Activated CD8-positive, alpha-beta T cell treated with anti-CD3 and anti-CD28 coated beads, Interleukin-2, amount 10 ng/mL, durations not matched to agents 7 days and 5 days (primary cell): ENCODE data around the gene BNIPL. TPM values are rescaled to one million over a fixed set of nuclear protein-coding genes. Genes with fewer than 3 reads are reported as not detected.
A peak's percentile ranks its signal among the peaks of the same experiment; 100 is the strongest.

ENCODE experiments used
- ATAC-seq: fragments of 150-1000 bp; cut with Tn5 transposase; one replicate; pipeline ENCODE4 v1.10.0; 2021; ENCODE audit warnings: moderate library complexity
- CTCF ChIA-PET: fragments of 350-600 bp; sonication (Branson Sonifier 250); formaldehyde crosslinking; loops from one replicate; lab custom pipeline; 2021; ENCODE audit warnings: antibody characterized with exemption; lab: Charles Lee
- POLR2A ChIA-PET: fragments of 350-600 bp; sonication (Branson Sonifier 250); formaldehyde crosslinking; loops from one replicate; lab custom pipeline; 2021; ENCODE audit warnings: antibody characterized with exemption; lab: Charles Lee
- DNase-seq: peaks from one replicate; pipeline ENCODE4 v3.0.0-alpha.2; 2020
- H3K27ac Mint-ChIP-seq: one replicate; pipeline ENCODE4 v1.8.0; 2021; ENCODE audit warnings: mild to moderate bottlenecking, mixed read lengths
- H3K27me3 Mint-ChIP-seq: one replicate; pipeline ENCODE4 v1.8.0; 2021; ENCODE audit warnings: low read depth, mixed read lengths
- H3K36me3 Mint-ChIP-seq: one replicate; pipeline ENCODE4 v1.8.0; 2021; ENCODE audit warnings: low read depth, mixed read lengths
- H3K4me1 Mint-ChIP-seq: one replicate; pipeline ENCODE4 v1.8.0; 2021; ENCODE audit warnings: low read depth, mixed read lengths
- H3K4me3 Mint-ChIP-seq: one replicate; pipeline ENCODE4 v1.8.0; 2021; ENCODE audit warnings: mild to moderate bottlenecking, mixed read lengths
- H3K9me3 Mint-ChIP-seq: one replicate; pipeline ENCODE4 v1.8.0; 2022; ENCODE audit warnings: mixed read lengths; ENCODE audit not compliant: insufficient read depth
- total RNA-seq, 2 experiments: library from RNA; stranded (reverse); gene quantifications; one replicate each; pipeline ENCODE4 v1.2.3, GENCODE V29; 2021

The BNIPL gene
- total RNA-seq, 2 experiments from 2014 or later: 1.1 to 1.8 TPM

- Mint-ChIP-seq H3K4me3 (no peak overlapping the region), H3K36me3 (peaks cover 33% of the 10 kb centered on the region), H3K9me3 (no peaks in the 10 kb centered on the region), H3K4me1 (peaks cover 59% of the 10 kb centered on the region), H3K27ac (no peak overlapping the region), H3K27me3 (no peaks in the 10 kb centered on the region)
- DNase-seq (no peak), ATAC-seq (no peak)
- ChIA-PET POLR2A (no interaction called here), CTCF (interaction anchor here (0.7 to 10.1 kb wide), 4 partner anchors 18 to 98 kb away, joined by 3 to 164 read pairs (median 7); partner anchors contain the start of gene ANXA9)
These were observed 34.8 kb upstream of the BNIPL start for GRCh38 chr1:151001602-151002001.

- peaks cover 63% of the 10 kb centered on the region for H3K4me1 Mint-ChIP-seq
- H3K27me3 Mint-ChIP-seq: no peaks in the 10 kb centered on the region
- no peak for DNase-seq
- H3K4me3 Mint-ChIP-seq: no peak overlapping the region
- ATAC-seq: no peak
- no peaks in the 10 kb centered on the region for H3K9me3 Mint-ChIP-seq
- no peak overlapping the region for H3K27ac Mint-ChIP-seq
- ChIA-PET CTCF (interaction anchor here (0.9 to 10.1 kb wide), 5 partner anchors 6 to 98 kb away, joined by 3 to 164 read pairs (median 60); partner anchors contain the start of gene ANXA9), POLR2A (no interaction called here)
- H3K36me3 Mint-ChIP-seq: peaks cover 31% of the 10 kb centered on the region
These were observed 34.3 kb upstream of the BNIPL start for GRCh38 chr1:151002051-151002450.

- DNase-seq: no peak
- Mint-ChIP-seq H3K4me3 (peak overlapping the region; percentile 39), H3K27me3 (no peaks in the 10 kb centered on the region), H3K36me3 (peaks cover 28% of the 10 kb centered on the region), H3K4me1 (peaks cover 69% of the 10 kb centered on the region), H3K9me3 (no peaks in the 10 kb centered on the region), H3K27ac (peak overlapping the region; percentile 80)
- ChIA-PET CTCF (interaction anchor here (1.2 to 5.9 kb wide), 5 partner anchors 7 to 236 kb away, joined by 3 to 94 read pairs (median 11); partner anchors contain the start of gene ANXA9), POLR2A (no interaction called here)
- ATAC-seq: no peak
These were observed 33.8 kb upstream of the BNIPL start for GRCh38 chr1:151002611-151003010.

GRCh38 chr1:151003180-151003579 lies 33.2 kb upstream of the BNIPL start:
- ChIA-PET POLR2A (interaction anchor here (0.9 kb wide), 1 partner anchor 30 kb away, joined by 4 read pairs; no protein-coding TSS in a partner anchor), CTCF (interaction anchor here (0.6 to 5.9 kb wide), 6 partner anchors 7 to 425 kb away, joined by 3 to 94 read pairs (median 8); partner anchors contain the start of gene ANXA9)
- H3K27ac Mint-ChIP-seq: peak overlapping the region; percentile 80
- no peak for ATAC-seq
- H3K9me3 Mint-ChIP-seq: no peaks in the 10 kb centered on the region
- peaks cover 74% of the 10 kb centered on the region for H3K4me1 Mint-ChIP-seq
- peaks cover 28% of the 10 kb centered on the region for H3K36me3 Mint-ChIP-seq
- no peaks in the 10 kb centered on the region for H3K27me3 Mint-ChIP-seq
- H3K4me3 Mint-ChIP-seq: peak overlapping the region; percentile 39
- no peak for DNase-seq

GRCh38 chr1:151005729-151006319 lies 30.6 kb upstream of the BNIPL start:
- ChIA-PET POLR2A (interaction anchor here (0.6 to 2.0 kb wide), 15 partner anchors 8 to 1558 kb away, joined by 3 to 8 read pairs (median 4); partner anchors contain the start of genes APH1A, C1orf56, CERS2 and GOLPH3L), CTCF (interaction anchor here (1.0 to 5.9 kb wide), 22 partner anchors 10 to 446 kb away, joined by 3 to 94 read pairs (median 6); partner anchors contain the start of genes ANXA9, C1orf56, CDC42SE1 and GABPB2)
- Mint-ChIP-seq H3K27ac (peak overlapping the region; percentile 91), H3K27me3 (no peaks in the 10 kb centered on the region), H3K4me3 (peak overlapping the region; percentile 98), H3K4me1 (peaks cover 80% of the 10 kb centered on the region), H3K9me3 (no peaks in the 10 kb centered on the region), H3K36me3 (peaks cover 18% of the 10 kb centered on the region)
- DNase-seq (no peak), ATAC-seq (no peak)

- Mint-ChIP-seq H3K27ac (peak within 1 kb of the TSS; percentile 91), H3K27me3 (no peaks in the 10 kb centered on the region), H3K36me3 (peaks cover 14% of the 10 kb centered on the region), H3K4me3 (peak within 1 kb of the TSS; percentile 98), H3K4me1 (peaks cover 86% of the 10 kb centered on the region), H3K9me3 (no peaks in the 10 kb centered on the region)
- ATAC-seq (peak; percentile 25), DNase-seq (peak; percentile 53)
- POLR2A ChIA-PET: interaction anchor here (0.6 to 2.0 kb wide), 15 partner anchors 8 to 1557 kb away, joined by 3 to 8 read pairs (median 4); partner anchors contain the start of genes APH1A, C1orf56, CERS2 and GOLPH3L
- CTCF ChIA-PET: interaction anchor here (0.7 to 5.9 kb wide), 21 partner anchors 11 to 446 kb away, joined by 3 to 94 read pairs (median 6); partner anchors contain the start of genes ANXA9, C1orf56, CDC42SE1 and GABPB2
These were observed 29.9 kb upstream of the BNIPL start, which contains the start of gene MINDY1 for GRCh38 chr1:151006327-151007052. TSS of gene MINDY1 (minus strand) at chr1:151006902. CDS start at chr1:151002617, 4,285 bp downstream.

- Mint-ChIP-seq H3K27ac (peak overlapping the region; percentile 91), H3K9me3 (no peaks in the 10 kb centered on the region), H3K4me3 (peak overlapping the region; percentile 98), H3K4me1 (peaks cover 77% of the 10 kb centered on the region), H3K36me3 (peaks cover 3% of the 10 kb centered on the region), H3K27me3 (no peaks in the 10 kb centered on the region)
- ATAC-seq (peak; percentile 16), DNase-seq (no peak)
- ChIA-PET POLR2A (interaction anchor here (0.6 to 2.0 kb wide), 2 partner anchors 148 to 149 kb away, joined by 3 to 5 read pairs; partner anchors contain the start of gene TNFAIP8L2), CTCF (interaction anchor here (1.9 to 5.9 kb wide), 5 partner anchors 12 to 52 kb away, joined by 7 to 94 read pairs (median 18); partner anchors contain the start of genes ANXA9, C1orf56, CDC42SE1 and MLLT11)
These were observed 28.5 kb upstream of the BNIPL start for GRCh38 chr1:151007853-151008243.

- peak within 1 kb of the TSS; percentile 98 for H3K4me3 Mint-ChIP-seq
- H3K36me3 Mint-ChIP-seq: peaks cover 3% of the 10 kb centered on the region
- ATAC-seq (peak; percentile 86), DNase-seq (peak; percentile 97)
- CTCF ChIA-PET: interaction anchor here (1.1 to 1.5 kb wide), 2 partner anchors 15 to 16 kb away, joined by 3 to 4 read pairs; no protein-coding TSS in a partner anchor
- peak within 1 kb of the TSS; percentile 91 for H3K27ac Mint-ChIP-seq
- H3K9me3 Mint-ChIP-seq: no peaks in the 10 kb centered on the region
- peaks cover 73% of the 10 kb centered on the region for H3K4me1 Mint-ChIP-seq
- no peaks in the 10 kb centered on the region for H3K27me3 Mint-ChIP-seq
- POLR2A ChIA-PET: interaction anchor here (0.6 kb wide), 1 partner anchor 148 kb away, joined by 3 read pairs; the partner anchor contains the start of gene TNFAIP8L2
These were observed 27.9 kb upstream of the BNIPL start, which contains the start of gene PRUNE1 for GRCh38 chr1:151008244-151009205. TSS of gene PRUNE1 (plus strand) at chr1:151008449. CDS start at chr1:151008633, 184 bp downstream.

GRCh38 chr1:151009206-151009587 lies 27.2 kb upstream of the BNIPL start:
- H3K4me1 Mint-ChIP-seq: peaks cover 68% of the 10 kb centered on the region
- peak overlapping the region; percentile 98 for H3K4me3 Mint-ChIP-seq
- DNase-seq (no peak), ATAC-seq (no peak)
- no peaks in the 10 kb centered on the region for H3K9me3 Mint-ChIP-seq
- ChIA-PET CTCF (interaction anchor here (1.0 to 1.5 kb wide), 3 partner anchors 15 to 39 kb away, joined by 3 to 4 read pairs (median 4); partner anchors contain the start of gene C1orf56), POLR2A (no interaction called here)
- H3K27ac Mint-ChIP-seq: peak overlapping the region; percentile 91
- no peaks in the 10 kb centered on the region for H3K27me3 Mint-ChIP-seq
- H3K36me3 Mint-ChIP-seq: peaks cover 3% of the 10 kb centered on the region

GRCh38 chr1:151009674-151010345 lies 26.6 kb upstream of the BNIPL start:
- no peaks in the 10 kb centered on the region for H3K27me3 Mint-ChIP-seq
- H3K36me3 Mint-ChIP-seq: peaks cover 3% of the 10 kb centered on the region
- peaks cover 63% of the 10 kb centered on the region for H3K4me1 Mint-ChIP-seq
- no peak overlapping the region for H3K27ac Mint-ChIP-seq
- ChIA-PET CTCF (interaction anchor here (1.0 to 1.5 kb wide), 4 partner anchors 14 to 38 kb away, joined by 3 to 4 read pairs (median 4); partner anchors contain the start of gene C1orf56), POLR2A (no interaction called here)
- no peak for ATAC-seq
- H3K4me3 Mint-ChIP-seq: peak overlapping the region; percentile 98
- no peaks in the 10 kb centered on the region for H3K9me3 Mint-ChIP-seq
- no peak for DNase-seq
